Upper lobe of right lung (tissue), 1 donor: Measurements from ENCODE around the gene SMAGP. TPM values are rescaled to one million over a fixed set of nuclear protein-coding genes. Genes with fewer than 3 reads are reported as not detected.

Experiments
- ATAC-seq: fragments of 200-7000 bp; cut with Tn5 transposase; one replicate; pipeline ENCODE4 v1.9.1; 2020; ENCODE audit warnings: mild to moderate bottlenecking, moderate library complexity
- DNase-seq: peaks from one replicate; pipeline ENCODE4 v3.0.0-alpha.2; 2020
- H3K27ac ChIP-seq: fragments of 200-600 bp; one replicate; pipeline ENCODE4 v1.8.0; 2022
- H3K27me3 ChIP-seq: fragments of 200-600 bp; one replicate; pipeline ENCODE4 v1.8.0; 2022; ENCODE audit warnings: mild to moderate bottlenecking
- H3K36me3 ChIP-seq: fragments of 200-600 bp; one replicate; pipeline ENCODE4 v1.8.0; 2022
- H3K4me1 ChIP-seq: fragments of 200-600 bp; one replicate; pipeline ENCODE4 v1.8.0; 2022
- H3K4me3 ChIP-seq: fragments of 200-600 bp; one replicate; pipeline ENCODE4 v1.8.0; 2022; ENCODE audit warnings: mild to moderate bottlenecking
- H3K9me3 ChIP-seq: fragments of 200-600 bp; one replicate; pipeline ENCODE4 v1.8.0; 2022
- CTCF ChIP-seq: fragments of 200-600 bp; IDR thresholded peaks from one replicate; pipeline ENCODE4 v1.8.0; 2022; ENCODE audit warnings: antibody characterized with exemption
- intact Hi-C: fragments of 100-400 bp; cut with DNase I; formaldehyde crosslinking; loops from one replicate; pipeline ENCODE4 v1.11.0; 2022
- total RNA-seq: library from RNA; stranded (reverse); fragmentation: NEBNext Ultra II Directional; extraction: Animal tissue kit (Norgen Biotek cat#: 25700); gene quantifications from one replicate; pipeline ENCODE4 v1.2.1, GENCODE V29; 2021
- donor health status: DM: no; HTN: yes; CAD: no; lungs with severe emphysema.

The SMAGP gene
- total RNA-seq, 1 donor from 2014 or later, result 34.2 TPM

- no peak overlapping the region for H3K4me3 ChIP-seq
- no peaks in the 10 kb centered on the region for H3K36me3 ChIP-seq
- no peak for ATAC-seq
- intact Hi-C loops, result no loop called here
- no peak overlapping the region for H3K27ac ChIP-seq
- no peak for TF ChIP-seq CTCF
- H3K4me1 ChIP-seq, result no peaks in the 10 kb centered on the region
- DNase-seq, result no peak
- H3K27me3 ChIP-seq, result no peaks in the 10 kb centered on the region
- no peaks in the 10 kb centered on the region for H3K9me3 ChIP-seq
These were observed 61.0 kb downstream of the SMAGP start for GRCh38 chr12:51209259-51209658.

- H3K9me3 ChIP-seq, result no peaks in the 10 kb centered on the region
- DNase-seq (no peak), ATAC-seq (no peak)
- no peaks in the 10 kb centered on the region for H3K27me3 ChIP-seq
- no peak for TF ChIP-seq CTCF
- no peaks in the 10 kb centered on the region for H3K36me3 ChIP-seq
- intact Hi-C loops, result no loop called here
- no peaks in the 10 kb centered on the region for H3K4me1 ChIP-seq
- H3K4me3 ChIP-seq, result no peak overlapping the region
- H3K27ac ChIP-seq, result no peak overlapping the region
These were observed 62.1 kb downstream of the SMAGP start for GRCh38 chr12:51208016-51208660.

DNA sequence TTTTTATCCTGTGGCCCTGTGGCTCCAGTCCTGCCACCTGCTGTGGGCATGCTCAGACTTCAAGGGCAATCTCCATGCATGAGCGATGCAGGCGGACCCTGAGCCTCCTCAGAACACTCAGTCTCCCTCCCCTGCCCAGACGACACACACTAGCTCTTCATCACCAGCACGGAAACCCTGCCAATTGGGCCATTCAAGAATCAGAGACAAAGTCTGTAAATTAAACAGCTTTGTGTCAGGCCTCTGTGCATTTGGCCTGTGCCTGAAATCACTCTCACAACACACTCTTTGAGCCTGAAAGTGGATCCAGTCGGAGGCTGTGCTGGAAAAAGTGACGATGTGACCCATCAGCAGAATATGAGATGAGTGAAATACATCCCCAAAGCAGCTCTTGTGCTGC is 64.9 kb downstream of the SMAGP start:
- intact Hi-C loops, result no loop called here
- H3K4me3 ChIP-seq, result no peak overlapping the region
- no peaks in the 10 kb centered on the region for H3K27me3 ChIP-seq
- no peak for ATAC-seq
- H3K4me1 ChIP-seq, result no peaks in the 10 kb centered on the region
- H3K9me3 ChIP-seq, result no peaks in the 10 kb centered on the region
- TF ChIP-seq CTCF, result no peak
- no peak overlapping the region for H3K27ac ChIP-seq
- DNase-seq, result no peak
- no peaks in the 10 kb centered on the region for H3K36me3 ChIP-seq

GRCh38 chr12:51202718-51203117 is 67.5 kb downstream of the SMAGP start:
- Histone ChIP-seq H3K4me1 (no peaks in the 10 kb centered on the region), H3K36me3 (no peaks in the 10 kb centered on the region), H3K27ac (no peak overlapping the region), H3K9me3 (no peaks in the 10 kb centered on the region), H3K27me3 (no peaks in the 10 kb centered on the region), H3K4me3 (no peak overlapping the region)
- ATAC-seq (no peak), DNase-seq (no peak)
- no peak for TF ChIP-seq CTCF
- intact Hi-C loops, result no loop called here

DNA sequence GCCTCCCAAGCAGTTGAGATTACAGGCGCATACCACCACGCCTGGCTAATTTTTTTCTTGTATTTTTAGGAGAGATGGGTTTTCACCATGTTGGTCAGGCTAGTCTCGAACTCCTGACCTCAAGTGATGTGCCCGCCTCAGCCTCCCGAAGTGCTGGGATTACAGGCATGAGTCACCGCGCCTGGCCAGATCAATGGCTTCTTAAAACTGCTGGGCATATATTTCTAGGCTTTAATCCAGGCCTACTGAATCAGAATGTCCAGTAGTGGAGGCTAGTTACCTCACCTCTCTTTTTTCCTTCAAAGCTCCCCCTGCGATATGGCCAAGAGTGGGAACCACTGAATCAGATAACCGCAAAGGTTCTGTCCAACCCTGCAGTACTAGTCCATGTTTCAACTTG is 69.4 kb downstream of the SMAGP start:
- Histone ChIP-seq H3K36me3 (no peaks in the 10 kb centered on the region), H3K9me3 (no peaks in the 10 kb centered on the region), H3K27me3 (no peaks in the 10 kb centered on the region), H3K27ac (no peak overlapping the region), H3K4me3 (no peak overlapping the region), H3K4me1 (no peaks in the 10 kb centered on the region)
- intact Hi-C loops, result no loop called here
- no peak for ATAC-seq
- no peak for DNase-seq
- TF ChIP-seq CTCF, result no peak

DNA sequence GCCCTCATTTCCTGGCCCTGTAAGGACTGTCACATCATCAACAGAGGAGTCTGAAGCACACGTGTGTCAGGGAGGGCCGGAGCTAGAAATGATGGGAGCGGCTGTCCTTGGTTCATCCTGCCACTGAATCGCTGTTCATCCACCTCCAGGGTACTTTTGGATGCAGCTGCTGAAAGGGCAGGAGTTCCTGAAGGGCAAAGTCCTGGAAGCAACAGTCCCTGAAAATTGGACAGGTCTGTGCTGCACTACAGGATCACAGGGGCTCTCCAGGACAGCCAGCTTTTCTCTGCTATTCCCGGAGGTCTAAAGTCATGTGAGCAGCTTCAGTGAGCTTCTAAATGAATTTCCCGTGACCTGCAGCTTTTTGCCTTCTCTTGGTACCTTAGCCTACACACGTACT is 70.1 kb downstream of the SMAGP start:
- Histone ChIP-seq H3K27me3 (no peaks in the 10 kb centered on the region), H3K27ac (no peak overlapping the region), H3K9me3 (no peaks in the 10 kb centered on the region), H3K36me3 (no peaks in the 10 kb centered on the region), H3K4me3 (no peak overlapping the region), H3K4me1 (no peaks in the 10 kb centered on the region)
- intact Hi-C loops, result no loop called here
- no peak for TF ChIP-seq CTCF
- ATAC-seq (no peak), DNase-seq (no peak)
